Upper lobe of left lung (tissue), 6 donors: ENCODE measurements around the gene PDIA6. TPM values are rescaled to one million over a fixed set of nuclear protein-coding genes. Genes with fewer than 3 reads are reported as not detected.

ENCODE experiments used
- ATAC-seq, 2 donors: fragments of 200-7000 bp; cut with Tn5 transposase; one replicate each; pipeline ENCODE4 v1.9.1; 2022; ENCODE audit warnings: mild to moderate bottlenecking in 2 of 2, moderate library complexity in 2 of 2; ENCODE audit not compliant: low FRiP score in 2 of 2
- DNase-seq, 2 donors: peaks; one replicate each; pipeline ENCODE4 v3.0.0-alpha.2; 2019 to 2020
- H3K27ac ChIP-seq, 4 donors: fragments of 200-600 bp; sonication (generic); one replicate each; pipeline ENCODE4 v1.5.1; 2016 to 2019
- H3K27me3 ChIP-seq, 4 donors: fragments of 200-600 bp; sonication (generic); one replicate each; pipeline ENCODE4 v1.5.1; 2017 to 2019
- H3K36me3 ChIP-seq, 4 donors: fragments of 200-600 bp; sonication (generic); one replicate each; pipeline ENCODE4 v1.5.1; 2016 to 2019
- H3K4me1 ChIP-seq, 4 donors: fragments of 200-600 bp; sonication (generic); one replicate each; pipeline ENCODE4 v1.5.1; 2018 to 2019
- H3K4me3 ChIP-seq, 4 donors: fragments of 200-600 bp; sonication (generic); one replicate each; pipeline ENCODE4 v1.5.1; 2017 to 2019; ENCODE audit warnings: mild to moderate bottlenecking in 2 of 4, moderate library complexity in 1 of 4
- H3K9me3 ChIP-seq, 4 donors: fragments of 200-600 bp; sonication (generic); one replicate each; pipeline ENCODE4 v1.5.1; 2018 to 2019
- CTCF ChIP-seq, 6 experiments: fragments of 450-650 bp in 4 of 6; fragments of 200-600 bp in 2 of 6; sonication (generic) in 2 of 6; IDR thresholded peaks; one replicate each; pipeline ENCODE4 v1.5.1; 2016 to 2019; ENCODE audit warnings: antibody characterized with exemption in 6 of 6
- EP300 ChIP-seq, 4 donors: sonication (generic); formaldehyde crosslinking; IDR thresholded peaks; one replicate each; pipeline ENCODE4 v1.5.1; 2017; ENCODE audit warnings: antibody characterized with exemption in 4 of 4, control low read depth in 2 of 4
- POLR2A ChIP-seq, 4 donors: fragments of 450-650 bp; IDR thresholded peaks; one replicate each; pipeline ENCODE4 v1.5.1; 2016 to 2017; ENCODE audit warnings: antibody characterized with exemption in 4 of 4, mild to moderate bottlenecking in 2 of 4
- POLR2AphosphoS5 ChIP-seq, 2 donors: sonication (generic); formaldehyde crosslinking; IDR thresholded peaks; one replicate each; pipeline ENCODE4 v1.5.1; 2017; ENCODE audit warnings: antibody characterized with exemption in 2 of 2
- WGBS, 2 donors: methylation state at CpG; one replicate each; pipeline ENCODE4 v1.1.5; 2017 to 2018; 5-methylcytosine and 5-hydroxymethylcytosine counted together
- total RNA-seq, 6 donors: library from RNA; depleted of rRNA in 4 of 6; stranded (reverse); fragments of >200 nt in 4 of 6; gene quantifications; one replicate each; pipeline versions ENCODE4 v1.1.0 to v1.2.1, GENCODE V29; 2016 to 2021
- donor health status: DM: no; HTN: no; CAD: no; lungs with moderate emphysema.
- donor health status: DM: no; HTN: yes; CAD: no; lungs with severe emphysema.

Gene PDIA6
- total RNA-seq, 6 donors from 2014 or later: 32.5 to 209 (median 122) TPM

DNA sequence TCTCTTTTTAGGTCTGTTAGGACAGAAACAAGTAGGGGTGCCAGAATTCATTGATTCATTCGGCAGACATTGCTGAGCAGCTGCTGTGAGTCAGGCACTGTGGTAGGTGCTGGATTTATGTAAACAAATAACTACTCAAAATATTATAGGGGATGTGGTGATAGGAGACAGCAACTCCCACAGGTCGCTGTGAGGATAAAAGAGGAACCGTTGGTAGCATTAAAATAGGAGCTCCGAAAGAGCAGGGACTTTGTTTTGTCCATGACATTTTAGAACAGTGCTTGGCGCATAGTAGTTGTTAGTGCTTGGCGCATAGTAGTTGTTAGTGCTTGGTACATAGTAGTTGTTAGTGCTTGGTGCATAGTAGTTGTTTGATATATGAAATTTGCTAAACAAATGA, 62.0 kb downstream of the PDIA6 start:
- Histone ChIP-seq H3K9me3 (no peaks in the 10 kb centered on the region), H3K27me3 (no peaks in the 10 kb centered on the region), H3K27ac (no peak overlapping the region), H3K4me1 (no peaks in the 10 kb centered on the region), H3K36me3 (no peaks in the 10 kb centered on the region), H3K4me3 (no peak overlapping the region)
- TF ChIP-seq EP300 (IDR thresholded peaks at IDR 0.05) (no peak), POLR2A (IDR thresholded peaks at IDR 0.05) (no peak), POLR2AphosphoS5 (IDR thresholded peaks at IDR 0.05) (no peak), CTCF (IDR thresholded peaks at IDR 0.05) (no peak)
- 85 to 86% methylated on average over 6 of the region's 6 CpGs for WGBS, 2 donors
- DNase-seq (no peak), ATAC-seq (no peak)

- Histone ChIP-seq H3K27me3 (no peaks in the 10 kb centered on the region), H3K9me3 (no peaks in the 10 kb centered on the region), H3K4me1 (no peaks in the 10 kb centered on the region), H3K36me3 (no peaks in the 10 kb centered on the region), H3K4me3 (no peak overlapping the region), H3K27ac (no peak overlapping the region)
- ATAC-seq (no peak), DNase-seq (no peak)
- TF ChIP-seq EP300 (IDR thresholded peaks at IDR 0.05) (no peak), POLR2AphosphoS5 (IDR thresholded peaks at IDR 0.05) (no peak), POLR2A (IDR thresholded peaks at IDR 0.05) (no peak), CTCF (IDR thresholded peaks at IDR 0.05) (no peak)
- WGBS, 2 donors: 73 to 90% methylated on average over 10 to 11 of the region's 11 CpGs
Measured at GRCh38 chr2:10742666-10743065, 69.9 kb downstream of the PDIA6 start.

GRCh38 chr2:10741139-10741538, 71.4 kb downstream of the PDIA6 start:
- H3K27me3 ChIP-seq: no peaks in the 10 kb centered on the region
- 13 to 56% methylated on average over 1 to 2 of the region's 2 CpGs for WGBS, 2 donors
- no peak overlapping the region for H3K4me3 ChIP-seq
- H3K27ac ChIP-seq: no peak overlapping the region
- DNase-seq (no peak), ATAC-seq (peak in 1 of 2 donors; percentile 19)
- H3K36me3 ChIP-seq: no peaks in the 10 kb centered on the region
- H3K4me1 ChIP-seq: no peaks in the 10 kb centered on the region
- TF ChIP-seq CTCF (IDR thresholded peaks at IDR 0.05) (no peak), POLR2A (IDR thresholded peaks at IDR 0.05) (no peak), POLR2AphosphoS5 (IDR thresholded peaks at IDR 0.05) (no peak), EP300 (IDR thresholded peaks at IDR 0.05) (no peak)
- no peaks in the 10 kb centered on the region for H3K9me3 ChIP-seq

- no peak for TF ChIP-seq POLR2AphosphoS5 (IDR thresholded peaks at IDR 0.05)
- TF ChIP-seq POLR2A (IDR thresholded peaks at IDR 0.05): no peak
- no peak for TF ChIP-seq EP300 (IDR thresholded peaks at IDR 0.05)
- no peak for TF ChIP-seq CTCF (IDR thresholded peaks at IDR 0.05)
- no peaks in the 10 kb centered on the region for H3K36me3 ChIP-seq
- no peak for ATAC-seq
- 49 to 72% methylated on average over 3 of the region's 3 CpGs for WGBS, 2 donors
- H3K4me3 ChIP-seq: no peak overlapping the region
- H3K4me1 ChIP-seq: no peaks in the 10 kb centered on the region
- DNase-seq: peak in 1 of 2 donors; percentile 78
- H3K27ac ChIP-seq: no peak overlapping the region
- H3K27me3 ChIP-seq: no peaks in the 10 kb centered on the region
- no peaks in the 10 kb centered on the region for H3K9me3 ChIP-seq
Measured at GRCh38 chr2:10740226-10740625, 72.4 kb downstream of the PDIA6 start.

- no peaks in the 10 kb centered on the region for H3K36me3 ChIP-seq
- H3K4me3 ChIP-seq: no peak overlapping the region
- TF ChIP-seq POLR2AphosphoS5 (IDR thresholded peaks at IDR 0.05) (no peak), CTCF (IDR thresholded peaks at IDR 0.05) (no peak), POLR2A (IDR thresholded peaks at IDR 0.05) (no peak), EP300 (IDR thresholded peaks at IDR 0.05) (no peak)
- no peak for ATAC-seq
- 62 to 66% methylated on average over 6 of the region's 6 CpGs for WGBS, 2 donors
- no peaks in the 10 kb centered on the region for H3K4me1 ChIP-seq
- peak in 1 of 2 donors; percentile 40 for DNase-seq
- H3K9me3 ChIP-seq: no peaks in the 10 kb centered on the region
- H3K27me3 ChIP-seq: no peaks in the 10 kb centered on the region
- no peak overlapping the region for H3K27ac ChIP-seq
Measured at GRCh38 chr2:10738192-10738591, 74.4 kb downstream of the PDIA6 start.
